Anterior cingulate cortex (tissue), 58 donors: Measurements from ENCODE around the gene PPP1R1C.

Source experiments
- DNase-seq, 58 donors: peaks; one replicate each; lab custom pipeline; 2025; lab: John Stamatoyannopoulos, UW

PPP1R1C gene

GRCh38 chr2:182055993-182056392 is 70.3 kb downstream of the PPP1R1C start:
- no peak for DNase-seq

- no peak for DNase-seq
These were observed 71.3 kb downstream of the PPP1R1C start for GRCh38 chr2:182057002-182057401.

- no peak for DNase-seq
These were observed 72.4 kb downstream of the PPP1R1C start for GRCh38 chr2:182058056-182058455.

GRCh38 chr2:182061739-182062138 is 76.1 kb downstream of the PPP1R1C start:
- DNase-seq: no peak

- no peak for DNase-seq
These were observed 76.8 kb downstream of the PPP1R1C start for GRCh38 chr2:182062329-182062972.

DNA sequence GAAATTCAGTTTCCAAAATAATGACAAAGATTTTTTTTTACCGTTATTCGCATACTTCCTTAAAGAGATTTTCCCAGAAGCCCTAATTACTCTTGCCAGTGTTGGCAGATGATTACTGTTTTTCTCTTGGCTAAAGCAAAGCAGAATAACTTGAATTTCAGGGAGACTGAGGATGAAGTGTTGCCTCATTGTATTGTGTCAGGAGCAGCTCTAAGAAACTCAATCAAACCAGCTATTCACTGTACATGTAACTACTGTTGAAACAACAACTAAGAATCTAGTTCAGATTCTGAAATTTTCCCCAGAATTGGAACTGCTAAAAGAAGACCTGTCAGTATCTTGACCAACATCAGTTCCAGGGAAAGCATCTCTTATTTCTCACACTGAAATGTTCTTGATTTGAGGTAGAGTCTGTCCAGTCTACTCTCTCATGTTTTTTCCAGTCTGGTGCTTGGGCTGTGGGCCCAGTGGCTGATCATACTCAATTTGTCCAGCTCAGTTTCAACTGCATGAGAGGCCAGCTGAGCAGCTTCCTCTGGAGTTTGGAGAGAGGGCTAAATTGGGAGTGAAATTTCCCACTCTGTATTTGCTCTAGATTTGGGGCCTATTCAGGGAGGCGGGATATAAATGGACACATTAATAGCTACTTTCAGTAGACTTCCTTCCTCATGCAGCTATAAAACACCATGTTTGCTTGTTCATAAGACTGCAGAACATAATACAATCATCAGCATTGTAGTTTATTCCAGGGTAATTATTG is 78.5 kb downstream of the PPP1R1C start:
- DNase-seq: peak in 1 of 58 donors; percentile 11

- no peak for DNase-seq
These were observed 80.9 kb downstream of the PPP1R1C start for GRCh38 chr2:182066400-182067087.

GRCh38 chr2:182067393-182067792 is 81.7 kb downstream of the PPP1R1C start:
- DNase-seq: no peak

- DNase-seq: no peak
These were observed 83.2 kb downstream of the PPP1R1C start for GRCh38 chr2:182068811-182069210.

DNA sequence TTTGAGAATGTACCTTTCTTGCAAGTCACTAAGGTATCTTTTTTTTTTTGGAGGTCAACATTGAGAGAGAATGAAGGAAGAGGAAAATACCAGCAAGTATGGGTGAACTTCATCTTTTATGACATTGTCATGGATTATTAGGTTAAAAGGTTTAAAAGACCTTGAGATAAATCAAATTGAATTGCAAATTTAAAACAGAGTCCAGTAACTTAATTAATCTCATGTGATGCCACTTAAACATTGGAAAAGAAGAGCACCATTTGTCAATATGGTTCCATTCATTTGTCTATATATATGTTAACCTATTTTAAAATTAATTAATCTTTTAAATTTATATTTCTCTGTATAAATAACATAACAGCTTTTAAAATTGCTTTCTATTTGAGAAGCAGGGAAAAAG is 83.8 kb downstream of the PPP1R1C start:
- no peak for DNase-seq

- no peak for DNase-seq
These were observed 84.3 kb downstream of the PPP1R1C start for GRCh38 chr2:182069908-182070307.

DNA sequence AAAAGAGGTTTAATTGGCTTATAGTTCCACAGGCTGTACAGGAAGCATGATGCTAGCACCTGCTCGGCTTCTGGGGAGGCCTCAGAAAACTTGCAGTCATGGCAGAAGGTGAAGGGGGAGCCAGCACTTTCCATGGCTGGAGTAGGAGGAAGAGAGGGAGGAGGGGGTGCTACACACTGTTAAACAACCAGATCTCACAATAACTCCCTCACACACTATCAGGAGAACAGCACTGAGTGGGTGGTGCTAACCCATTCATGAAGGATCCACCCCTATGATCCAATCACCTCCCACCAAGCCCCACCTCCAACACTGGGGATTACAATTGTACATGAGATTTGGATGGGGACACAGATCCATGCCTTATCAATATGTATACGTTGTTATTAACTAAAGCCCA is 85.1 kb downstream of the PPP1R1C start:
- DNase-seq: no peak

DNA sequence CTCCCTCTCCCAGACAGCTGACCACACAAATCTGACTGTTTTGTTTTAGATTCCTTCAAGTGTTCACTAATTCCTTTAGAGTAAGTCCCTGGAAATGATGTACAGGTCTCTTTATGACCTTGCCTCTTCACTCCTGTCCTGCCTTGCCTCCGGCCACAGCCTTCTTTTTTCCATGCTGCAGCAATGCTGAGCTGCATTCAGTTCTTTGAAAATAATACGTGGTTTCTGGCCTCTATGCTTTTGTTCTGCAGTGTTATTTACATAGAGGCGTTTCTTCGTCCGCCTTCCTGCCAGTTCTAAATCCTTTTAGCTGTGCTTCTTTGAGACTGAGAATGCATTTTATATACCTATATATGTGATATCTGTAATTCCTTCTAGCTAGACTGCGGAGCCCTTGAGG is 87.2 kb downstream of the PPP1R1C start:
- DNase-seq: no peak

DNA sequence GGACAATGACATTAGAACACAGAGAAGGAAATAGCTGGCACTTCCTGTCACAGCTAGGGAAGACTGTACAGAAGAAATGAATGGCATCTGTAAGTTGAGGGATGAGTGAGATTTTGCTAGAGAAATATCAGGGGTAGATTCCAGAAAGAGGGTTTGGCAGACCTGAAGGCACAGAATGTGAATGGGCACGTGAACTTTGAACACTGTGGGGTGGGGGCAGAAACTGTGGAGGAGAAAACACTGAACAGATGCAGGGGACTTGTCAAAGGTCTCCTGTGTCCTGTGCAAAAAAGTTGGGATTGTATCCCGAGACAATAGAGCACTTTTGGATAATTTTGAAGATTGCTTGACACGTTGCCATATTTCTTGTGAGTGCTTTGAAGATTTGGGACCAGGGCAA is 88.0 kb downstream of the PPP1R1C start:
- no peak for DNase-seq

GRCh38 chr2:182077023-182077422 is 91.4 kb downstream of the PPP1R1C start:
- DNase-seq: no peak

DNA sequence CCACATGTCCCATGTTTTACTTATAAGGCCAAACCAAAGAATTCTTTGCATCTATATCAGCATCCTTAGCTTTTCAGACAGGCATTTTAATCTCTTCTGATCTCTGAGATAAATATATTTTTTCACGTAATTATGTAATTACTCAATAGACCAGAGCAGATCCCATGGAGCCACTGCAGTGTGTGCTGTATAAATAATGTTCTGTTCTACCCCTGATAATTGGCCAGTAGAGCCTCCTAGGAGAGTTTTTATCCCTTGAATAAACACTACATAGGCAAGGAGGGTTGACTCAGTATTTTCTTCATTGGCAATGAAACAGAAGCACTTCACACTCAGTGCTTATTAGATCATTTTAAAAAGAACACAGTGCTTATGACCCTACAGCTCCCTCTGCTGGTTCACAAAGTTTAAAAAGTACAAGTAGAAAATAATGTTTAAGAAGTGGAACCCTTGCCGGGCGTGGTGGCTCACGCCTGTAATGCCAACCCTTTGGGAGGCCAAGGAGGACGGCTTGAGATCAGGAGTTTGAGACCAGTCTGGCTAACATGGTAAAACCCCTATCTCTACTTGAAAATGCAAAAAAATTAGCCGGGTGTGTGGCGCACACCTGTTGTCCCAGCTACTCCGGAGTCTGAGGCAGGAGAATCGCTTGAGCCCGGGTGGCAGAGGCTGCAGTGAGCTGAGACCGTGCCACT is 91.9 kb downstream of the PPP1R1C start:
- DNase-seq: peak in 14 of 58 donors; percentile 1 to 61 (median 5)

DNA sequence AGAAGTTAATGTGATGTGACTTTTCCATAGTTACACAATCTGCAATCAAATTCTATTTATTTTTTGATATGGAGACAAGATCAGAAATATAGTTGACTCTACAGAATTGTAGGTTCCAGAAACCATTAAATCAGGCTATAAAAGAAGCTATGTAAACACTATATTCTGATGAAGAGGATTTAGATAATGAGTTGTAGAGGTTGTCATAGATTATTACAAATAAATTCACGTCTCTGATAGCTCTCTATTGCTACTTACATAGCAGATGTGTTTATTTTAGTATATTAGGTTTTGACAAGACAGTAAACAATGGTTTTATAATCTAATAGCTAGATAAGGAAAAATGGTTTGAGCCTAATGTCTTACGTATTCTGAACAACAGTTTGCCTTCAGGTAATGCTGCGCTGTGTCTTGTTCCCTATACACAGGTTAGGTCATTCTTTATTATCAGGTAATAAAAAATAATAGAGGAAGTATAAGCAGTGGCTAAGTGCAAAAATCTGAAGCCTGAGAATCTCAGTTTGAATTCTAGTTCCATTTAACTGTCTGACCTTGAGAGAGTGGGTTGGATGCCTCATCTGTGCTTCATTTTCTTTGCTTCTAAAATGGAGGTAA is 93.4 kb downstream of the PPP1R1C start:
- no peak for DNase-seq

GRCh38 chr2:182080493-182080892 is 94.8 kb downstream of the PPP1R1C start:
- no peak for DNase-seq

GRCh38 chr2:182081602-182082260 is 96.1 kb downstream of the PPP1R1C start:
- DNase-seq: no peak
